ENCODE measurements around the gene RSF1. TPM values are rescaled to one million over a fixed set of nuclear protein-coding genes. Genes with fewer than 3 reads are reported as not detected.

The RSF1 gene
- total RNA-seq (2021) (71.3 to 79.8 TPM (median 72.8 TPM) in 3 replicates), Bru-seq, nascent RNA (percentile 91 among the genes with signal in this experiment)
- long read RNA-seq, experiment 1, full-length matches to known transcripts: 81 of 146 reads
- long read RNA-seq, experiment 1, partial matches to known transcripts: 22 of 146 reads
- long read RNA-seq, experiment 1, other reads (novel, unspliced or antisense): 43 of 146 reads
- long read RNA-seq, experiment 2, full-length matches to known transcripts: 13 of 65 reads
- long read RNA-seq, experiment 2, partial matches to known transcripts: 19 of 65 reads
- long read RNA-seq, experiment 2, other reads (novel, unspliced or antisense): 33 of 65 reads
- long read RNA-seq, experiment 3, transcript RSF1-206 (6 exons, 2,107 nt): major isoform, 23 of 34 reads
- long read RNA-seq, experiment 3, partial matches to known transcripts: 6 of 34 reads
- long read RNA-seq, experiment 3, other reads (novel, unspliced or antisense): 5 of 34 reads

GRCh38 chr11:77820565-77821348, at the start of gene RSF1, which contains the start of gene AAMDC:
TSS of gene RSF1 (minus strand) at chr11:77820722. CDS start at chr11:77820714, 8 bp downstream.
TSS of gene AAMDC (plus strand) at chr11:77821144. CDS start at chr11:77842497, 21,353 bp downstream.
- CTCF ChIA-PET: interaction anchor here (0.8 to 2.0 kb wide), 2 partner anchors 19 to 179 kb away, joined by 3 to 4 read pairs; no protein-coding TSS in a partner anchor
- POLR2A ChIA-PET: interaction anchor here (1.3 to 2.3 kb wide), 2 partner anchors 174 kb away, joined by 5 to 17 read pairs; partner anchors contain the start of gene INTS4
- TF ChIP-seq GABPB1 (CRISPR knock-in tag; IDR thresholded peaks at IDR 0.05) (peak; percentile 29; the same call in 1 of the 2 replicates), ARID4B (CRISPR knock-in tag; IDR thresholded peaks at IDR 0.05; ENCODE audit: borderline replicate concordance) (peak; percentile 81; the same call in 1 of the 2 replicates), ZNF263 (CRISPR knock-in tag; IDR thresholded peaks at IDR 0.05; ENCODE audit: low read depth) (no peak), NFYB (CRISPR knock-in tag; conservative IDR thresholded peaks at IDR 0.05; ENCODE audit: low read depth) (peak; percentile 53; the same call in 1 of the 2 replicates), FOXJ3 (CRISPR knock-in tag; IDR thresholded peaks at IDR 0.05; ENCODE audit: borderline replicate concordance) (no peak), PRDM15 (CRISPR knock-in tag; IDR thresholded peaks at IDR 0.05) (no peak), TP53 (CRISPR knock-in tag; IDR thresholded peaks at IDR 0.05) (no peak), TEAD4 (CRISPR knock-in tag; IDR thresholded peaks at IDR 0.05) (no peak), CDX4 (CRISPR knock-in tag; IDR thresholded peaks at IDR 0.05; ENCODE audit: borderline replicate concordance) (no peak), FOXK1 (CRISPR knock-in tag; IDR thresholded peaks at IDR 0.05) (peak; percentile 97), TEAD1 (CRISPR knock-in tag; IDR thresholded peaks at IDR 0.05) (peak; percentile 85), EMX1 (CRISPR knock-in tag; IDR thresholded peaks at IDR 0.05) (no peak), ZNF121 (CRISPR knock-in tag; IDR thresholded peaks at IDR 0.05) (no peak), MAX (CRISPR knock-in tag; IDR thresholded peaks at IDR 0.05) (peak; percentile 78; the same call in 1 of the 2 replicates), SP1 (CRISPR knock-in tag; conservative IDR thresholded peaks at IDR 0.05) (peak; percentile 83), ZNF423 (CRISPR knock-in tag; IDR thresholded peaks at IDR 0.05) (no peak), ERG (CRISPR knock-in tag; IDR thresholded peaks at IDR 0.05) (no peak)
- TF ChIP-seq, protein P1, sequence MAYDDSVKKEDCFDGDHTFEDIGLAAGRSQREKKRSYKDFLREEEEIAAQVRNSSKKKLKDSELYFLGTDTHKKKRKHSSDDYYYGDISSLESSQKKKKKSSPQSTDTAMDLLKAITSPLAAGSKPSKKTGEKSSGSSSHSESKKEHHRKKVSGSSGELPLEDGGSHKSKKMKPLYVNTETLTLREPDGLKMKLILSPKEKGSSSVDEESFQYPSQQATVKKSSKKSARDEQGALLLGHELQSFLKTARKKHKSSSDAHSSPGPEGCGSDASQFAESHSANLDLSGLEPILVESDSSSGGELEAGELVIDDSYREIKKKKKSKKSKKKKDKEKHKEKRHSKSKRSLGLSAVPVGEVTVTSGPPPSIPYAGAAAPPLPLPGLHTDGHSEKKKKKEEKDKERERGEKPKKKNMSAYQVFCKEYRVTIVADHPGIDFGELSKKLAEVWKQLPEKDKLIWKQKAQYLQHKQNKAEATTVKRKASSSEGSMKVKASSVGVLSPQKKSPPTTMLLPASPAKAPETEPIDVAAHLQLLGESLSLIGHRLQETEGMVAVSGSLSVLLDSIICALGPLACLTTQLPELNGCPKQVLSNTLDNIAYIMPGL (CRISPR knock-in tag; IDR thresholded peaks at IDR 0.05): peak; percentile 84
- TF ChIP-seq, protein P2, sequence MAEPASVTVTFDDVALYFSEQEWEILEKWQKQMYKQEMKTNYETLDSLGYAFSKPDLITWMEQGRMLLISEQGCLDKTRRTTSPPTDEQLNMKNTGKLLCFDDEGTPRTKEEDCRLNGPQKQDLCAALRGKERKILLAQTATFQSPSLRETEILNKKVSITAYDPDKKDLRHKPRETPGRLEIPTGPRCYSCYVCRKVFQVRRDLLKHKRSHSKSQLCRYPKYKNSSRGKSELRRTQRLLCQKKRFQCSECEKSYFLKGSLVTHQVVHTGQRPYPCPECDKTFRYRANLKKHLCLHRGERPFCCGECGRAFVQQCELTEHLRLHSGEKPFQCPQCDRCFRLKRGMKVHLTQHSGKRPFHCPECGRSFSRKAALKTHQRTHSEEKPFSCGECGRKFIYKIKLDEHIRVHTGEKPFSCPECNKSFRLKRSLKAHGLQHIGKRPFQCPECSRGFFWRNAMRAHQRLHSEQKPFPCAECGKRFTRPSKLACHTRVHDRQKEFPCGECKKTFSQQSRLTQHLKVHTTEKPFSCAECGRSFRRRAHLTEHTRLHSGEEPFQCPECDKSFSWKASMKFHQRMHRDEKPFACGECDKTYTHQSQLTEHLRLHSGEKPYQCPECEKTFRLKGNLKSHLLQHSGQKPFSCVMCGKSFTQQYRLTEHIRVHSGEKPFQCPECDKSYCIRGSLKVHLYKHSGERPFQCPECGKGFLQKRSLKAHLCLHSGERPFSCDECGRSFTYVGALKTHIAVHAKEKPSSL (CRISPR knock-in tag; conservative IDR thresholded peaks at IDR 0.05): no peak

More at GRCh38 chr11:77820565-77821348, at the start of gene RSF1, which contains the start of gene AAMDC:
- H3K27me3 Mint-ChIP-seq (ENCODE audit: low read depth): no peaks in the 10 kb centered on the region
- peak within 1 kb of the TSS; percentile 97 for H3K27ac Mint-ChIP-seq
- peak; percentile 81 for ATAC-seq
- H3K9me3 Mint-ChIP-seq: peaks cover 4% of the 10 kb centered on the region
- peak; percentile 99 for DNase-seq (ENCODE audit: low spot score)
- H3K36me3 Mint-ChIP-seq: peaks cover 5% of the 10 kb centered on the region
- peak within 1 kb of the TSS; percentile 94 for H3K4me3 Mint-ChIP-seq
- peaks cover 24% of the 10 kb centered on the region for H3K4me1 Mint-ChIP-seq

Measured in WTC11 (cell line).